Left ventricle myocardium inferior (tissue), 1 donor: ENCODE results near the gene SOS2. TPM values are rescaled to one million over a fixed set of nuclear protein-coding genes. Genes with fewer than 3 reads are reported as not detected.

Experiments used
- DNase-seq: peaks from one replicate; pipeline ENCODE4 v3.0.0-alpha.2; 2020
- H3K27ac ChIP-seq: fragments of 200-600 bp; replicated peaks from 2 replicates; pipeline ENCODE4 v1.8.0; 2021
- H3K27me3 ChIP-seq: fragments of 200-600 bp; 2 replicates; pipeline ENCODE4 v1.8.0; 2021; ENCODE audit warnings: low read depth
- H3K36me3 ChIP-seq: fragments of 200-600 bp; 2 replicates; pipeline ENCODE4 v1.8.0; 2021
- H3K4me1 ChIP-seq: fragments of 200-600 bp; 2 replicates; pipeline ENCODE4 v1.8.0; 2021
- H3K4me3 ChIP-seq: fragments of 200-600 bp; 2 replicates; pipeline ENCODE4 v1.8.0; 2021; ENCODE audit warnings: mild to moderate bottlenecking, moderate library complexity
- H3K9me3 ChIP-seq: fragments of 200-600 bp; replicated peaks from 2 replicates; pipeline ENCODE4 v1.8.0; 2021
- intact Hi-C: fragments of 100-400 bp; cut with micrococcal nuclease; formaldehyde crosslinking; loops from one replicate; pipeline ENCODE4 v1.11.0; 2022
- total RNA-seq: library from RNA; stranded (reverse); fragmentation: NEBNext Ultra II Directional; extraction: Animal tissue kit (Norgen Biotek cat#: 25700); gene quantifications from one replicate; pipeline ENCODE4 v1.2.1, GENCODE V29; 2021
- TF ChIP-seq, protein P1 (sequence below): fragments of 200-600 bp; IDR thresholded peaks from 2 replicates; pipeline ENCODE4 v1.8.0; 2021; ENCODE audit warnings: antibody characterized with exemption, mild to moderate bottlenecking, borderline replicate concordance
- donor health status: DM: no; HTN: yes; CAD: no; lungs with severe emphysema.

SOS2 gene
- total RNA-seq, 1 donor from 2014 or later: 33.0 TPM

DNA sequence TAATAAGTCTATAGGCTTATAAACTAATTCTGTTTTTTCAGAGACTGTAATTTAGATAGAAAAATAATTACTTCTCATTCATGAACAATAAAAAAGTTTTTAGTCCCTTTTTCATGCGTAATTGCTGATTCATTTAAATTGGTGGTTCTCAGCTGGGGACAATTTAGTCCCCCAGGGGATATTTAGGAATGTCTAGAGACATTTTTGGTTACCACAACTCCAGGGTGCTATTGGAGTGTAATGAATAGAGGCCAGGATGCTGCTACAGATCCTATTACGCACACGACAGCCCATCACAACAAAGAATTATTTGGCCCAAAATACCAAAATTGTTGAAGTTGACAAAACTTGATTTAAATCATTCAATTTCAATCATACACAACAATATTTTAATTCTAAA, 92.2 kb downstream of the SOS2 start:
- H3K4me1 ChIP-seq: no peaks in the 10 kb centered on the region
- TF ChIP-seq, protein P1, sequence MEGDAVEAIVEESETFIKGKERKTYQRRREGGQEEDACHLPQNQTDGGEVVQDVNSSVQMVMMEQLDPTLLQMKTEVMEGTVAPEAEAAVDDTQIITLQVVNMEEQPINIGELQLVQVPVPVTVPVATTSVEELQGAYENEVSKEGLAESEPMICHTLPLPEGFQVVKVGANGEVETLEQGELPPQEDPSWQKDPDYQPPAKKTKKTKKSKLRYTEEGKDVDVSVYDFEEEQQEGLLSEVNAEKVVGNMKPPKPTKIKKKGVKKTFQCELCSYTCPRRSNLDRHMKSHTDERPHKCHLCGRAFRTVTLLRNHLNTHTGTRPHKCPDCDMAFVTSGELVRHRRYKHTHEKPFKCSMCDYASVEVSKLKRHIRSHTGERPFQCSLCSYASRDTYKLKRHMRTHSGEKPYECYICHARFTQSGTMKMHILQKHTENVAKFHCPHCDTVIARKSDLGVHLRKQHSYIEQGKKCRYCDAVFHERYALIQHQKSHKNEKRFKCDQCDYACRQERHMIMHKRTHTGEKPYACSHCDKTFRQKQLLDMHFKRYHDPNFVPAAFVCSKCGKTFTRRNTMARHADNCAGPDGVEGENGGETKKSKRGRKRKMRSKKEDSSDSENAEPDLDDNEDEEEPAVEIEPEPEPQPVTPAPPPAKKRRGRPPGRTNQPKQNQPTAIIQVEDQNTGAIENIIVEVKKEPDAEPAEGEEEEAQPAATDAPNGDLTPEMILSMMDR: no peak
- intact Hi-C loops: no loop called here
- H3K36me3 ChIP-seq: peaks cover 33% of the 10 kb centered on the region
- H3K27ac ChIP-seq: no peak overlapping the region
- no peak overlapping the region for H3K4me3 ChIP-seq
- H3K9me3 ChIP-seq: no peaks in the 10 kb centered on the region
- no peak for DNase-seq
- H3K27me3 ChIP-seq: no peaks in the 10 kb centered on the region

DNA sequence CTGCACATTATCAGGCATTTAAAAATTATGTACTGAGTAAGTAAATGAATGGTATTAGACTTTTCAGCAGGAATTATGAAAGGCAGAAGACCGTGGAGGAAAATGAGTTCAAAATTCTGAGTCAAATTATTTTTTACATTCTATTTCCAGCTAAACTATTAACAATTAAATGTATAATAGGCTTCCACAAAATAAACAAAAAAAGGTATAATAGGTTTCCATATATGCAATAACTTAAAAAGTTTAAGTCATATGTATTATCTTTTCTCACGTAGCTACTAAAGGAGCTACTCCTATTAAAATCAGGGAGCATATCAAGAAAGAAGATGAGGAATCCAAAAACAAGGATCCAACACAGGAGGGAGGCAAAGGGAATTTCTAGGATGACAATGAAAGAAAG, 103.6 kb downstream of the SOS2 start:
- Histone ChIP-seq H3K9me3 (no peaks in the 10 kb centered on the region), H3K27ac (no peak overlapping the region), H3K27me3 (no peaks in the 10 kb centered on the region), H3K4me3 (no peak overlapping the region), H3K4me1 (no peaks in the 10 kb centered on the region), H3K36me3 (peaks cover 75% of the 10 kb centered on the region)
- no peak for DNase-seq
- intact Hi-C loops: no loop called here
- TF ChIP-seq, protein P1: no peak

- Histone ChIP-seq H3K4me1 (no peaks in the 10 kb centered on the region), H3K36me3 (peaks cover 53% of the 10 kb centered on the region)
- TF ChIP-seq, protein P1: no peak
Observed at GRCh38 chr14:50123062-50123461, 108.3 kb downstream of the SOS2 start.

DNA sequence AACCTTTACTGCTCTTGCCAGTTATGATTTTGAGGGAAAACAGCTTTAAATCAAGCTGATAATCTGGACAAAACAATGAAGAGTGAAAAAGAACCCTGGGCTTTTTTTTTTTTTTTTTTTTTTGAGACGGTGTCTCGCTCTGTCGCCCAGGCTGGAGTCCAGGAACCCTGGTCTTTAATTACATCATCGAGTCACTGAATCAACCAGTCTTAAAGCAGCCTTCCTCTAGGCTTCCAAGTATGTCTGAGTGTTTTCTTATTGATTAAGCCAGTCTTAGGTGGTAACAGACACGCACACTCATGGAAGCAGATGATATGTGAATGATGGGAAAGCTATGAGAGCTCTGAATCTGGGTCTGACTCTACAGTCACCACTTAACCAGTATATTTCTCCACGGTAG, 109.1 kb downstream of the SOS2 start:
- Histone ChIP-seq H3K9me3 (no peaks in the 10 kb centered on the region), H3K27me3 (no peaks in the 10 kb centered on the region), H3K36me3 (peaks cover 48% of the 10 kb centered on the region), H3K4me1 (peaks cover under 1% of the 10 kb centered on the region), H3K27ac (no peak overlapping the region), H3K4me3 (no peak overlapping the region)
- DNase-seq: no peak
- intact Hi-C loops: no loop called here
- TF ChIP-seq, protein P1: no peak

More at GRCh38 chr14:50123062-50123461, 108.3 kb downstream of the SOS2 start:
- intact Hi-C loops: no loop called here
- H3K9me3 ChIP-seq: no peaks in the 10 kb centered on the region
- no peak for DNase-seq
- no peak overlapping the region for H3K4me3 ChIP-seq
- H3K27me3 ChIP-seq: no peaks in the 10 kb centered on the region
- H3K27ac ChIP-seq: no peak overlapping the region

DNA sequence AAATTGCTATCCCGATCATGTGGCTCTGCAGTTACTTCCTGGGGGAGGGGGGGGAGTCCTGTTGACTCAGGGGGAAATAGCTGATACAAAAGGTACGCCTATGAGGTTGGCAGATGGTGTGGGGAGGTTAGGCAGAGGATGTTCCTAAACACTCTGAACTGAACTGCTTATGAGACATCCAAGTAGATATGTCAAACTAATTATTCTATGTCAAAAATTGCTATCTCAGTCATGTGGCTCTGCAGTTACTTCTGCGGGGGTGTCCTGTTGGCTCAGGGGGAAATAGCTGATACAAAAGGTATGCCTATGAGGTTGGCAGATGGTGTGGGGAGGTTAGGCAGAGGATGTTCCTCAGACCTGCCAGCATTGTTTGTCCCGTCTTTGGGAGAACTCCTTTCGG, 109.9 kb downstream of the SOS2 start:
- DNase-seq: no peak
- TF ChIP-seq, protein P1: no peak
- Histone ChIP-seq H3K4me1 (peaks cover 8% of the 10 kb centered on the region), H3K27ac (no peak overlapping the region), H3K4me3 (no peak overlapping the region), H3K36me3 (peaks cover 46% of the 10 kb centered on the region), H3K27me3 (no peaks in the 10 kb centered on the region), H3K9me3 (no peaks in the 10 kb centered on the region)
- intact Hi-C loops: no loop called here

- no peak overlapping the region for H3K4me3 ChIP-seq
- H3K4me1 ChIP-seq: peaks cover 29% of the 10 kb centered on the region
- intact Hi-C loops: no loop called here
- H3K27me3 ChIP-seq: no peaks in the 10 kb centered on the region
- TF ChIP-seq, protein P1: no peak
- peaks cover 49% of the 10 kb centered on the region for H3K36me3 ChIP-seq
- H3K27ac ChIP-seq: peak overlapping the region; percentile 88
- DNase-seq: no peak
- no peaks in the 10 kb centered on the region for H3K9me3 ChIP-seq
Observed at GRCh38 chr14:50117456-50117855, 113.9 kb downstream of the SOS2 start.
